Spleen (tissue), 7 donors: ENCODE data around the gene SMIM1.

Source experiments
- POLR2A ChIP-seq, 3 donors: fragments of 450-650 bp; IDR thresholded peaks; one replicate each; pipeline ENCODE4 v1.5.1; 2017; ENCODE audit warnings: antibody characterized with exemption in 3 of 3, mild to moderate bottlenecking in 1 of 3
- TF ChIP-seq, protein P1 (sequence below), 11 experiments: fragments of 200-600 bp in 7 of 11; fragments of 450-650 bp in 4 of 11; sonication (generic) in 4 of 11; IDR thresholded peaks in 8 of 11; conservative IDR thresholded peaks in 3 of 11; 1 replicate in 7 of 11; 2 replicates in 4 of 11; pipeline versions ENCODE4 v1.4.0 to v1.8.0; 2016 to 2021; ENCODE audit warnings: antibody characterized with exemption in 11 of 11, inconsistent platforms in 4 of 11, mild to moderate bottlenecking in 1 of 11
- donor health status: DM: no; HTN: no; CAD: no; lungs with moderate emphysema.
- donor health status: DM: no; HTN: no; CAD: no.
- donor health status: DM: no; HTN: no; CAD: no.

DNA sequence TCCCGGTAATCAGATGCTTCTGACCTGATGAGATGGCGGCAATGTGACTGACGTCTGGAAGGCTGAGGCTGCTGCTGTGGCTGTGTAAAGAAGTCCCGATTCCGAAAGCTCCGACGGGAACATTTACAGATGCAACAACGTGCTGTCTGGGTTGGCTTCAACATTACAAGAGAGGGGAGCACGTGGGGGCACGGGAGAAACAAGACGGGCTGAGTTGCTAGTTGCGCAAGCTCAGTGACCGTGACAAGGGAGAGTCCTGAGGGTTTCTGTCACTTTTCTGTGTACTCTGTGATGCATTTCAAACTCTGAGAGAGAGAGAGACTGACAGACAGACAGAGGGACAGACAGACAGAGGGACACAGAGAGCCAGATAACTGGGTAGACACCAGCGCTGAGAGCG, 49.4 kb downstream of the SMIM1 start:
- TF ChIP-seq POLR2A (IDR thresholded peaks at IDR 0.05) = no peak
- TF ChIP-seq, protein P1, sequence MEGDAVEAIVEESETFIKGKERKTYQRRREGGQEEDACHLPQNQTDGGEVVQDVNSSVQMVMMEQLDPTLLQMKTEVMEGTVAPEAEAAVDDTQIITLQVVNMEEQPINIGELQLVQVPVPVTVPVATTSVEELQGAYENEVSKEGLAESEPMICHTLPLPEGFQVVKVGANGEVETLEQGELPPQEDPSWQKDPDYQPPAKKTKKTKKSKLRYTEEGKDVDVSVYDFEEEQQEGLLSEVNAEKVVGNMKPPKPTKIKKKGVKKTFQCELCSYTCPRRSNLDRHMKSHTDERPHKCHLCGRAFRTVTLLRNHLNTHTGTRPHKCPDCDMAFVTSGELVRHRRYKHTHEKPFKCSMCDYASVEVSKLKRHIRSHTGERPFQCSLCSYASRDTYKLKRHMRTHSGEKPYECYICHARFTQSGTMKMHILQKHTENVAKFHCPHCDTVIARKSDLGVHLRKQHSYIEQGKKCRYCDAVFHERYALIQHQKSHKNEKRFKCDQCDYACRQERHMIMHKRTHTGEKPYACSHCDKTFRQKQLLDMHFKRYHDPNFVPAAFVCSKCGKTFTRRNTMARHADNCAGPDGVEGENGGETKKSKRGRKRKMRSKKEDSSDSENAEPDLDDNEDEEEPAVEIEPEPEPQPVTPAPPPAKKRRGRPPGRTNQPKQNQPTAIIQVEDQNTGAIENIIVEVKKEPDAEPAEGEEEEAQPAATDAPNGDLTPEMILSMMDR (IDR thresholded peaks at IDR 0.05 in 8 of 11, conservative IDR thresholded peaks at IDR 0.05 in 3 of 11) = no peak
